HEK293T (cell line): ENCODE data around the gene MAP3K20.

Experiments used
- CTCF ChIA-PET: fragments of 350-600 bp; formaldehyde crosslinking; extraction: SDS; loops from one replicate; lab custom pipeline; 2021; ENCODE audit warnings: antibody characterized with exemption, inconsistent platforms; lab: Yijun Ruan, JAX
- POLR2A ChIA-PET: fragments of 350-600 bp; formaldehyde crosslinking; extraction: SDS; loops from one replicate; lab custom pipeline; 2020; ENCODE audit warnings: antibody characterized with exemption, inconsistent platforms; lab: Yijun Ruan, JAX
- DNase-seq: peaks from one replicate; pipeline ENCODE4 v3.0.0; 2012; ENCODE audit warnings: mixed read lengths; ENCODE audit errors: extremely low spot score
- ARNT ChIP-seq: fragments of 450-650 bp; IDR thresholded peaks from 2 replicates; pipeline ENCODE4 v1.6.1; 2017; ENCODE audit warnings: mild to moderate bottlenecking
- BHLHE40 ChIP-seq: fragments of 450-650 bp; IDR thresholded peaks from 2 replicates; pipeline ENCODE4 v1.6.1; 2016; ENCODE audit warnings: mild to moderate bottlenecking, moderate library complexity, borderline replicate concordance
- ELF4 ChIP-seq: fragments of 450-650 bp; IDR thresholded peaks from 2 replicates; pipeline ENCODE4 v1.6.1; 2017; ENCODE audit warnings: antibody characterized with exemption
- FOXA1 ChIP-seq: fragments of 450-650 bp; IDR thresholded peaks from 2 replicates; pipeline ENCODE4 v1.6.1; 2016; ENCODE audit warnings: mild to moderate bottlenecking
- FOXK2 ChIP-seq: fragments of 450-650 bp; IDR thresholded peaks from 2 replicates; pipeline ENCODE4 v1.6.1; 2016; ENCODE audit warnings: mild to moderate bottlenecking
- FOXM1 ChIP-seq: fragments of 450-650 bp; IDR thresholded peaks from 2 replicates; pipeline ENCODE4 v1.6.1; 2017; ENCODE audit warnings: mild to moderate bottlenecking, borderline replicate concordance
- L3MBTL2 ChIP-seq: fragments of 450-650 bp; conservative IDR thresholded peaks from 2 replicates; pipeline ENCODE4 v1.6.1; 2016; ENCODE audit warnings: mild to moderate bottlenecking
- LEF1 ChIP-seq: fragments of 450-650 bp; IDR thresholded peaks from 2 replicates; pipeline ENCODE4 v1.6.1; 2017; ENCODE audit warnings: mild to moderate bottlenecking, borderline replicate concordance
- NFRKB ChIP-seq: fragments of 450-650 bp; IDR thresholded peaks from 2 replicates; pipeline ENCODE4 v1.6.1; 2016; ENCODE audit warnings: mild to moderate bottlenecking, moderate library complexity
- SP1 ChIP-seq: fragments of 450-650 bp; IDR thresholded peaks from 2 replicates; pipeline ENCODE4 v1.6.1; 2017
- SUZ12 ChIP-seq: fragments of 450-650 bp; IDR thresholded peaks from 2 replicates; pipeline ENCODE4 v1.6.1; 2016; ENCODE audit warnings: mild to moderate bottlenecking
- TARDBP ChIP-seq: fragments of 450-650 bp; IDR thresholded peaks from 2 replicates; pipeline ENCODE4 v1.6.1; 2016
- ZNF384 ChIP-seq: fragments of 450-650 bp; IDR thresholded peaks from 2 replicates; pipeline ENCODE4 v1.6.1; 2016
- TF ChIP-seq, protein P1 (sequence below): fragments of 450-650 bp; IDR thresholded peaks from 2 replicates; pipeline ENCODE4 v1.6.1; 2016

Gene MAP3K20

DNA sequence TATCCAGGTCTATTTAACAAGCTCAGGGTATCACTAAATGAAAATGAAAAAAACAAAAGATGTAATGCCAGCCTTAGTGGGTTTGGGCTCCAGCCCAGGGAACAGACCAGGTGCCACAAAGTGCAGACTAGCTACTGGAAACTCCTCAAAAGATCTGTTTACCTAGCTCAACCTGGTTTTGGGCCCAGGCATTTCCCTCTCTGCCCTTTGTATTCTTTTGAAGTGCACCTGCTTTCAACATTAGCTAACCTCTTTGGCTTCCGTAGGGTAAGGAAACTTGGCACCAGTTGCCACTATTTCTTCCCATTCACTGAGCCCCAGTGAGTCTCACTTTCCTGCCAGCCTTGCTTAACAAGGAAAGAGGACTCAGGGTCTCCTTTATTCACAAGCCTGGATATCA, 155.4 kb downstream of the MAP3K20 start:
- POLR2A ChIA-PET, result no interaction called here
- TF ChIP-seq FOXM1 (no peak), ZNF384 (no peak)

DNA sequence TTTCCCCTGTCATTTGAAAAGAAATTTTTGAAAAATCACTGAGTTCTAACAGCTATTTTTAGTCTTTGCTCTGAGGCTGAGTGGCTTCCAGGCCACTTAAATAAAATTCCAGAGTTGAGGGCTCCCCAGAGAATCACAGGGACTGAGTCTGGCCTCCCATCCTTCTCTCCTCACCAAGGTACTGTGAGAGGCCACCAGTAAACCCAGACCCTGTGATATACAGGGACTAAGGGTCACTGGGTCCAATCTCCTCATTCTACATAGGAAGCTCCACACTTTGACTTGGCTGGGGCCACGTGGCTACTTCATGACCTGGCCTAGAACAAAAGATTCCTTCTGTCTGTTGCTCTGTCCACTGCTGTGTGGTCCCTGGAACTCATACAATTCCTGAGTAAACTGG, 155.8 kb downstream of the MAP3K20 start:
- TF ChIP-seq ZNF384 (no peak), ARNT (no peak), L3MBTL2 (no peak), FOXA1 (no peak), SP1 (no peak), FOXK2 (no peak), SUZ12 (no peak), ELF4 (no peak), NFRKB (no peak), BHLHE40 (no peak), FOXM1 (no peak), LEF1 (no peak)
- TF ChIP-seq, protein P1, sequence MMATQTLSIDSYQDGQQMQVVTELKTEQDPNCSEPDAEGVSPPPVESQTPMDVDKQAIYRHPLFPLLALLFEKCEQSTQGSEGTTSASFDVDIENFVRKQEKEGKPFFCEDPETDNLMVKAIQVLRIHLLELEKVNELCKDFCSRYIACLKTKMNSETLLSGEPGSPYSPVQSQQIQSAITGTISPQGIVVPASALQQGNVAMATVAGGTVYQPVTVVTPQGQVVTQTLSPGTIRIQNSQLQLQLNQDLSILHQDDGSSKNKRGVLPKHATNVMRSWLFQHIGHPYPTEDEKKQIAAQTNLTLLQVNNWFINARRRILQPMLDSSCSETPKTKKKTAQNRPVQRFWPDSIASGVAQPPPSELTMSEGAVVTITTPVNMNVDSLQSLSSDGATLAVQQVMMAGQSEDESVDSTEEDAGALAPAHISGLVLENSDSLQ, result no peak
- CTCF ChIA-PET, result interaction anchor here (0.8 kb wide), 1 partner anchor 19 kb away, joined by 8 read pairs; no protein-coding TSS in a partner anchor
- no peak for DNase-seq
- POLR2A ChIA-PET, result interaction anchor here (1.5 kb wide), 1 partner anchor 17 kb away, joined by 3 read pairs; no protein-coding TSS in a partner anchor

More for the DNA sequence above, 155.4 kb downstream of the MAP3K20 start:
- no peak for DNase-seq
- CTCF ChIA-PET, result no interaction called here

DNA sequence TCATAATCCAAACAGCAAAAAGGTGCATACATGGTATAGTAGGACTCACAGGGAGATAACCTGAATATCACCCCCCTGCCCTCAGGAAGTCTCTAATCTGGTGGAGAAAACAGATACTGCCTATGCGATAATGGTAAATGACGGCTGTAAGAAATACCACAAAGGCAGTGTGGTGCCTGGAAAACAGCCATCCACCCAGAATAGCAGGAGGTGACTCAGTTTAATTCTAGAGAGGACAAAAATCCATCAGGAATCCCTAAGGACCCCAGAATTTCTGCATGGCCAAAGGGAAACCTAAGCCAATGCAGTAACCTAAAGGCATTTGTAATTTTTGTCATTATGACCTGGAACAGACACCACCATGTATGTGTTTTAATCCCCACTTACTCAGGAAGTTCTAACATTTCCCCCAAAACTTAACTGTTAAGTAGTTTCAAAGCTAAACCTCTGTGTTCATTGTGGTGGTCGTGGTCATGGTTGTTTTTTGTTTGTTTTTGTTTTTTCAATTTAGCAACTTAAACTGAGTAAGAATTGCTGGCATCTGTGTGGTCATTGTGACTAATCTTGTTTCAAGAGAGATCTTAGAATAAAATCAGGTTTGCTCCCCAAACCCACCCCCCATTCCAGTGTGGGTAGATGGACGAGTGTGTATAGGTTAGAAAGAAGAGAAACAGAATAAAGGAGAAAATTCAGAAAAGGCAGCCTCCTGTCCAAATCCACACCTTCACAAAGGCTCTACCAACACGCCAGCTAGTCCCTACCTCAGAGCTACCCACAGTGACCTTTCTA, 157.5 kb downstream of the MAP3K20 start:
- ChIA-PET CTCF (no interaction called here), POLR2A (interaction anchor here (1.5 kb wide), 1 partner anchor 16 kb away, joined by 3 read pairs; no protein-coding TSS in a partner anchor)
- no peak for DNase-seq
- no peak for TF ChIP-seq FOXM1
- no peak for TF ChIP-seq FOXA1

DNA sequence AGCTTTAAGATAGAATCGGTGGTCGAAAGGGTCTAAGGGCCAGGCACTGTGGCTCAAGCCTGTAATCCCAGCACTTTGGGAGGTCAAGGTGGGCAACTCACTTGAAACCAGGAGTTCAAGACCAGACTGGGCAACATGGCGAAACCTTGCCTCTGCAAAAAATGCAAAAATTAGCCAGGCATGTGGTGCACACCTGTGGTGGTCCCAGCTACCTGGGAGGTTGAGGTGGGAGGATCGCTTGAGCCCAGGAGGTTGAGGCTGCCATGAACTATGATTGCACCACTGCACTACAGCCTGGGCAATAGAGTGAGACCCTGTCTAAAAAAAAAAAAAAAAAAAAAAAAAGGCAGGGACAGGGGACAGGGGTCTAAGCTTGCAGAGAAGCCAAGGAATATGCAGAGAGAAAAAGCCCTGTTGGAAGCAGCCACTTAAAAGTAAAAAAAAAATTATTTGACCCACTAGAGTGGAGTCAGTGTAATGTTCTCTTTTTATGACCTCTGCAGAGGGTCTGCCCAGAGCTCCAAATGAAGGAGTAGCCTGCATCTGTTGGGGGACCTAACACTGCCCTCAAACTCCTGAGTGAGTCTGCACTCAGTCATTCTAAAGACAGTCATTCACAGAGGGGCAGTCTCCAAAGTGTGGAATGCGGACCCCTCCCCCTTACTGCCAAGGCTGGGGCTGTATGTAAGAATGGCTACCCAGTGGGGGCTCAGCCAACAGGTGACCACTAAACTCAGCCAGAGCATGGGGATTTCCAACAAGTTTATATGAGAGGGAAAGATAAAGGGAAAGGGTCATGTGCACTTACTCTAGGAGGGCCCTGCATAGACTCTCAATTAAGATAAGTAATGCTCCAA, 160.5 kb downstream of the MAP3K20 start:
- no peak for DNase-seq
- ChIA-PET CTCF (interaction anchor here (0.8 kb wide), 1 partner anchor 19 kb away, joined by 3 read pairs; no protein-coding TSS in a partner anchor), POLR2A (no interaction called here)
- TF ChIP-seq TARDBP, result no peak
- TF ChIP-seq FOXA1, result no peak
- no peak for TF ChIP-seq ZNF384
- TF ChIP-seq ARNT, result no peak
- TF ChIP-seq SUZ12, result no peak
- TF ChIP-seq, protein P1, result no peak
- TF ChIP-seq LEF1, result no peak

DNA sequence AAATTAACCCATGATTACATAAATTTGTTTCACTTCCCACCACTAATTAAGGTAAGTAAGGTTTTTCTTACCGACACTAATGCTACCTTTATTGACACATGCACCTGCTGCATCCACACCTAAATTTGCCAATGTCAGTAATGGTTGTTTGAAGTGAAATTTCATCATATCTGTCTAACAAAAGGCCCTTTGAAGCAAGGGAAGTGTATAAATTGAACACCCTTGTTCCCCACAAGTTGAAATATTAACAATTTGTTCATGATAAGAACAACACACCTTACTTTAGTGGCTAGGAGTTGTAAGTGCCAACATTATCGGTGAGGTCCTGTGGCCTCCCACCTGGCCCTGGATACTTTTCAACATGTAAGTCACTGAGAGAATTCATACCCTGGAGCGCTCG, 162.7 kb downstream of the MAP3K20 start:
- no peak for DNase-seq
- TF ChIP-seq BHLHE40 (no peak), FOXK2 (no peak), ELF4 (no peak), SP1 (no peak), TARDBP (no peak), ARNT (no peak), LEF1 (no peak), FOXM1 (no peak), FOXA1 (no peak), ZNF384 (no peak)
- TF ChIP-seq, protein P1, result no peak
- POLR2A ChIA-PET, result no interaction called here
- CTCF ChIA-PET, result no interaction called here

DNA sequence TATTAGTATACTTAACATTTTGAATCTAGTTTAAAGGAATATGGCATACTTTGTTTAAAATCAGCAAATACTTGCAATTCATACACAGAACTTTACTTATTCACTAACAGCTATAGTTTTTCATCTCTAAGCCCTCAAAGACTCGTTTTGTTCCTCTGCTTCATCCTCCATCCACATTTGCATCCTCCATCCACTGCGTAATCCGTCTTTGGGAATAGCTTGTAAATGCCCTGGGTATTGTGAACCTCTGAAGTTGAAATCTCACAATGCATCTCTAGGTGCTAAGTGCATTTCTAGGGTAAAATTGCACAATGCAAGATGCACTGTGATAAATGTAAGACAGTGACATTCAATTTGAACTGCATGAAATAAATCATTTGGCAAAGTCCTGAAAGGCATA, 163.2 kb downstream of the MAP3K20 start:
- TF ChIP-seq SP1 (no peak), FOXK2 (no peak), FOXA1 (no peak), BHLHE40 (no peak), ARNT (no peak), ZNF384 (no peak), FOXM1 (no peak)
- TF ChIP-seq, protein P1, result no peak
- CTCF ChIA-PET, result no interaction called here
- POLR2A ChIA-PET, result no interaction called here
- DNase-seq, result no peak
